Skin of body (tissue), 2 donors: ENCODE results near the gene CEP95. TPM values are rescaled to one million over a fixed set of nuclear protein-coding genes. Genes with fewer than 3 reads are reported as not detected.

Source experiments
- DNase-seq: peaks from one replicate; lab custom pipeline; 2025; lab: John Stamatoyannopoulos, UW
- total RNA-seq: library from RNA; depleted of rRNA; stranded (reverse); fragments of >200 nt; gene quantifications from one replicate; pipeline ENCODE4 v1.2.3, GENCODE V29; 2014

Gene CEP95
- total RNA-seq, 1 donor from 2014 or later, result 82.7 TPM

GRCh38 chr17:64515419-64515818 is 8.6 kb downstream of the CEP95 start:
- no peak for DNase-seq

GRCh38 chr17:64515829-64516228 is 9.1 kb downstream of the CEP95 start:
- DNase-seq, result no peak

GRCh38 chr17:64519601-64520000 is 12.8 kb downstream of the CEP95 start:
- DNase-seq, result no peak

GRCh38 chr17:64520359-64520758 is 13.6 kb downstream of the CEP95 start:
- DNase-seq, result no peak

GRCh38 chr17:64527914-64528313 is 21.1 kb downstream of the CEP95 start:
- no peak for DNase-seq

GRCh38 chr17:64529221-64529620 is 22.4 kb downstream of the CEP95 start:
- DNase-seq, result no peak

- DNase-seq, result no peak
These were observed 25.2 kb downstream of the CEP95 start for GRCh38 chr17:64531955-64532371.

- DNase-seq, result no peak
These were observed 25.6 kb downstream of the CEP95 start for GRCh38 chr17:64532409-64532808.

GRCh38 chr17:64533784-64534183 is 27.0 kb downstream of the CEP95 start:
- no peak for DNase-seq

GRCh38 chr17:64534187-64534586 is 27.4 kb downstream of the CEP95 start:
- no peak for DNase-seq

GRCh38 chr17:64535357-64535756 is 28.6 kb downstream of the CEP95 start:
- DNase-seq, result no peak

GRCh38 chr17:64536913-64537312 is 30.1 kb downstream of the CEP95 start:
- no peak for DNase-seq

GRCh38 chr17:64537488-64537887 is 30.7 kb downstream of the CEP95 start:
- no peak for DNase-seq

- DNase-seq, result no peak
These were observed 31.8 kb downstream of the CEP95 start for GRCh38 chr17:64538508-64539130.

- no peak for DNase-seq
These were observed 33.5 kb downstream of the CEP95 start for GRCh38 chr17:64540118-64540776.

- DNase-seq, result no peak
These were observed 38.0 kb downstream of the CEP95 start for GRCh38 chr17:64544742-64545141.

GRCh38 chr17:64546716-64547115 is 39.9 kb downstream of the CEP95 start:
- DNase-seq, result no peak

GRCh38 chr17:64547319-64547718 is 40.5 kb downstream of the CEP95 start:
- no peak for DNase-seq

GRCh38 chr17:64551461-64551860 is 44.7 kb downstream of the CEP95 start:
- DNase-seq, result no peak

GRCh38 chr17:64554028-64554637 is 47.4 kb downstream of the CEP95 start:
- no peak for DNase-seq

GRCh38 chr17:64555281-64555680 is 48.5 kb downstream of the CEP95 start:
- DNase-seq, result no peak

- no peak for DNase-seq
These were observed 57.3 kb downstream of the CEP95 start for GRCh38 chr17:64564098-64564497.

GRCh38 chr17:64565563-64565962 is 58.8 kb downstream of the CEP95 start:
- peak; percentile 36 for DNase-seq
